Measurements from ENCODE around the gene TSKU. TPM values are rescaled to one million over a fixed set of nuclear protein-coding genes. Genes with fewer than 3 reads are reported as not detected.

TSKU gene
- total and polyA plus RNA-seq, 9 of the 15 experiments (the other 6 are each of a cell fraction or from before 2014, with no cell fraction given), result 0.60 to 11.9 (median 8.4) TPM

DNA sequence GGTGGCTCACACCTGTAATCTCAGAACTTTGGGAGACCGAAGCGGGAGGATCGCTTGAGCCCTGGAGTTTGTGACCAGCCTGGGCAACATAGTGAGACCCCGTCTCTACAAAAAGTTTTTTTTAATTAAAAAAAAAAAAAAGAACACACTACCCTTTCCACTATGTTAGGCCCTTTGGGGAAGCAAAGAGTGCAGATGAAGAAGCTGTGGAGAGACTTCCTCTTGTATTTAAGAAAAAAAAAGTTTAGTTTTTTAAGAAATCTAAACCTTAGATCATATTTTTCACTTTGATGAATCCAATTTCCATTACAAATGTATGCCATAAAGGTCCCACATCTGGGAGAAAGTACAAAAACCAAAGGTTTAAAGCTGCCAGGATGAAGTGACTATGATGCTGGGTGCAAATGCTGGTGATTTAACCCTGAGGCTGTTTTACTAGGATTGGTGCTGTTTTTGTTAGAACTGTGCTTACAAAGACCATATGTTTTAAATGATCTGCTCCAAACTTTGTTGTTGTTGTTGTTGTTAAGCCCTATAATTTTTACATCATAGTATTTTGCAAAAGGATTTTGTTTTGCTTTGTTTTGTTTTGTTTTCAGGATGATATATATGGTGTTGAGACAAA lies 48.6 kb downstream of the TSKU start:
- Histone ChIP-seq H4K20me1 (replicated peaks; ENCODE audit: control insufficient read depth, insufficient read depth, low read length) (no peaks in the 10 kb centered on the region), H3K4me1 (replicated peaks in 1 of 2; ENCODE audit: control insufficient read depth in 2 of 2, insufficient read depth in 2 of 2, low read length in 2 of 2) (peaks cover 11 to 14% of the 10 kb centered on the region in 2 experiments; a peak in 3 of 5 replicates), H2AFZ (ENCODE audit: low read depth, low read length) (no peak overlapping the region), H3K79me2 (ENCODE audit: control insufficient read depth, insufficient read depth, low read length) (no peaks in the 10 kb centered on the region), H3K27ac (ENCODE audit: extremely low read depth, low read depth, low read length) (no peak overlapping the region), H3K9me3 (replicated peaks; ENCODE audit: control insufficient read depth, insufficient read depth, low read depth, low read length) (no peaks in the 10 kb centered on the region), H3K4me2 (ENCODE audit: insufficient read depth, low read length) (no peak overlapping the region), H3K9ac (ENCODE audit: insufficient read depth in 1 of 2, low read depth in 2 of 2, low read length in 2 of 2) (no peak overlapping the region), H3K27me3 (ENCODE audit: control insufficient read depth in 2 of 2, insufficient read depth in 2 of 2, low read length in 2 of 2) (no peaks in the 10 kb centered on the region), H3K36me3 (ENCODE audit: control insufficient read depth, insufficient read depth, low read length) (no peaks in the 10 kb centered on the region), H3K9me1 (ENCODE audit: control insufficient read depth, insufficient read depth, low read length) (no peaks in the 10 kb centered on the region), H3K4me3 (no peak overlapping the region)
- intact Hi-C loops (cut with micrococcal nuclease), result no loop called here
- no peak for FAIRE-seq
- ChIA-PET POLR2A (no interaction called here), CTCF (ENCODE audit: low intra/inter-chr PET ratio) (no interaction called here)
- TF ChIP-seq, protein P1, sequence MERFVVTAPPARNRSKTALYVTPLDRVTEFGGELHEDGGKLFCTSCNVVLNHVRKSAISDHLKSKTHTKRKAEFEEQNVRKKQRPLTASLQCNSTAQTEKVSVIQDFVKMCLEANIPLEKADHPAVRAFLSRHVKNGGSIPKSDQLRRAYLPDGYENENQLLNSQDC (CRISPR knock-in tag; IDR thresholded peaks at IDR 0.05), result no peak
- TF ChIP-seq, protein P2, sequence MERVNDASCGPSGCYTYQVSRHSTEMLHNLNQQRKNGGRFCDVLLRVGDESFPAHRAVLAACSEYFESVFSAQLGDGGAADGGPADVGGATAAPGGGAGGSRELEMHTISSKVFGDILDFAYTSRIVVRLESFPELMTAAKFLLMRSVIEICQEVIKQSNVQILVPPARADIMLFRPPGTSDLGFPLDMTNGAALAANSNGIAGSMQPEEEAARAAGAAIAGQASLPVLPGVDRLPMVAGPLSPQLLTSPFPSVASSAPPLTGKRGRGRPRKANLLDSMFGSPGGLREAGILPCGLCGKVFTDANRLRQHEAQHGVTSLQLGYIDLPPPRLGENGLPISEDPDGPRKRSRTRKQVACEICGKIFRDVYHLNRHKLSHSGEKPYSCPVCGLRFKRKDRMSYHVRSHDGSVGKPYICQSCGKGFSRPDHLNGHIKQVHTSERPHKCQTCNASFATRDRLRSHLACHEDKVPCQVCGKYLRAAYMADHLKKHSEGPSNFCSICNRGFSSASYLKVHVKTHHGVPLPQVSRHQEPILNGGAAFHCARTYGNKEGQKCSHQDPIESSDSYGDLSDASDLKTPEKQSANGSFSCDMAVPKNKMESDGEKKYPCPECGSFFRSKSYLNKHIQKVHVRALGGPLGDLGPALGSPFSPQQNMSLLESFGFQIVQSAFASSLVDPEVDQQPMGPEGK (CRISPR knock-in tag; IDR thresholded peaks at IDR 0.05; ENCODE audit: borderline replicate concordance), result no peak
- 0 out of 2 replicates have a peak, but pooled peaks have one; percentile 7 for TF ChIP-seq ZNF121 (CRISPR knock-in tag; conservative IDR thresholded peaks at IDR 0.05)
- TF ChIP-seq HSF4 (CRISPR knock-in tag; IDR thresholded peaks at IDR 0.05; ENCODE audit: borderline replicate concordance), result no peak
- TF ChIP-seq, protein P3, sequence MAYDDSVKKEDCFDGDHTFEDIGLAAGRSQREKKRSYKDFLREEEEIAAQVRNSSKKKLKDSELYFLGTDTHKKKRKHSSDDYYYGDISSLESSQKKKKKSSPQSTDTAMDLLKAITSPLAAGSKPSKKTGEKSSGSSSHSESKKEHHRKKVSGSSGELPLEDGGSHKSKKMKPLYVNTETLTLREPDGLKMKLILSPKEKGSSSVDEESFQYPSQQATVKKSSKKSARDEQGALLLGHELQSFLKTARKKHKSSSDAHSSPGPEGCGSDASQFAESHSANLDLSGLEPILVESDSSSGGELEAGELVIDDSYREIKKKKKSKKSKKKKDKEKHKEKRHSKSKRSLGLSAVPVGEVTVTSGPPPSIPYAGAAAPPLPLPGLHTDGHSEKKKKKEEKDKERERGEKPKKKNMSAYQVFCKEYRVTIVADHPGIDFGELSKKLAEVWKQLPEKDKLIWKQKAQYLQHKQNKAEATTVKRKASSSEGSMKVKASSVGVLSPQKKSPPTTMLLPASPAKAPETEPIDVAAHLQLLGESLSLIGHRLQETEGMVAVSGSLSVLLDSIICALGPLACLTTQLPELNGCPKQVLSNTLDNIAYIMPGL (CRISPR knock-in tag; IDR thresholded peaks at IDR 0.05), result no peak
- no peak for TF ChIP-seq HNRNPL (IDR thresholded peaks at IDR 0.05; ENCODE audit: low read depth, low read length)
- WGBS (ENCODE audit: insufficient coverage, low coverage, missing lambda C conversion rate), result 100% methylated on average over 4 of the region's 4 CpGs
- no peak for DNase-seq (ENCODE audit: extremely low read depth in 1 of 4, low spot score in 3 of 4)
- in situ Hi-C loops (cut with MboI), result no loop called here
- no TSS peak for BruUV-seq (replicated peaks)
- no peak for ATAC-seq

Measured in K562 (cell line).